Measurements from ENCODE around the gene RND3.

- TF ChIP-seq KDM5A (IDR thresholded peaks at IDR 0.05; ENCODE audit: borderline replicate concordance, low read length), result no peak
- TF ChIP-seq NCOR1 (IDR thresholded peaks at IDR 0.05; ENCODE audit: borderline replicate concordance, low read length), result no peak
- no peak for TF ChIP-seq ZNF883 (CRISPR knock-in tag; IDR thresholded peaks at IDR 0.05; ENCODE audit: not compliant biosample characterization)
- no peak for TF ChIP-seq CTCF (CRISPR knock-in tag; IDR thresholded peaks at IDR 0.05)
These were observed 3.0 kb upstream of the RND3 start for GRCh38 chr2:150490466-150490865.

Measured in HepG2 (cell line).